Astrocyte (in vitro differentiated cells and primary cell): ENCODE results near the gene SH2B3.

ENCODE experiments used
- EZH2 ChIP-seq: IDR thresholded peaks from 2 replicates; pipeline ENCODE4 v1.6.1; 2012; ENCODE audit warnings: mild to moderate bottlenecking, low read length, inconsistent platforms; ENCODE audit not compliant: insufficient read depth
- TF ChIP-seq, protein P1 (sequence below): IDR thresholded peaks from 2 replicates; pipeline ENCODE4 v1.5.1; 2011; ENCODE audit warnings: low read depth, mild to moderate bottlenecking, inconsistent platforms, low read length, moderate library complexity; ENCODE audit not compliant: insufficient read depth

DNA sequence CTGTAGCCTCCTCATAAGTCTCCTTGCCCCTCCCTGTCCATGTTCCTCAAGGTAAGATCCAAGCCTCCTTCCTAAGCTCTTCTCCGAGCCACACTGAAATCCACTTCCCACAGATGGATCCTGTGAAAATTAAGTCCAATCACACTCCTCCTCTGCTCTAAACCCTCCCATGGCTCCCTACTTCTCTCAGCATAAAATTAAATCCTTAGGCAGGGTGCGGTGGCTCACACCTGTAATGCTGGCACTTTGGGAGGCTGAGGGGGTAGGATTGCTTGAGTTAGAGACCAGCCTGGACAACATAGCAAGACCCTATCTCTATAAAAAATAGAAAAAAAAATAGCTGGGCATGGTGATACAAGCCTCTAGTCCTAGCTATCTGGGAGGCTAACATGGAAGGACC, 39.1 kb upstream of the SH2B3 start:
- TF ChIP-seq, protein P1, sequence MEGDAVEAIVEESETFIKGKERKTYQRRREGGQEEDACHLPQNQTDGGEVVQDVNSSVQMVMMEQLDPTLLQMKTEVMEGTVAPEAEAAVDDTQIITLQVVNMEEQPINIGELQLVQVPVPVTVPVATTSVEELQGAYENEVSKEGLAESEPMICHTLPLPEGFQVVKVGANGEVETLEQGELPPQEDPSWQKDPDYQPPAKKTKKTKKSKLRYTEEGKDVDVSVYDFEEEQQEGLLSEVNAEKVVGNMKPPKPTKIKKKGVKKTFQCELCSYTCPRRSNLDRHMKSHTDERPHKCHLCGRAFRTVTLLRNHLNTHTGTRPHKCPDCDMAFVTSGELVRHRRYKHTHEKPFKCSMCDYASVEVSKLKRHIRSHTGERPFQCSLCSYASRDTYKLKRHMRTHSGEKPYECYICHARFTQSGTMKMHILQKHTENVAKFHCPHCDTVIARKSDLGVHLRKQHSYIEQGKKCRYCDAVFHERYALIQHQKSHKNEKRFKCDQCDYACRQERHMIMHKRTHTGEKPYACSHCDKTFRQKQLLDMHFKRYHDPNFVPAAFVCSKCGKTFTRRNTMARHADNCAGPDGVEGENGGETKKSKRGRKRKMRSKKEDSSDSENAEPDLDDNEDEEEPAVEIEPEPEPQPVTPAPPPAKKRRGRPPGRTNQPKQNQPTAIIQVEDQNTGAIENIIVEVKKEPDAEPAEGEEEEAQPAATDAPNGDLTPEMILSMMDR, result no peak
- no peak for TF ChIP-seq EZH2
